ENCODE results near the gene ST8SIA5. TPM values are rescaled to one million over a fixed set of nuclear protein-coding genes. Genes with fewer than 3 reads are reported as not detected.

ST8SIA5 gene
- total and polyA plus RNA-seq, 7 donors = under 0.01 to 0.81 (median 0.22) TPM; not detected in 3

GRCh38 chr18:46756025-46756558 is 761 bp downstream of the ST8SIA5 start:
- Histone ChIP-seq H3K4me1 (peaks cover 0 to 24% (median 22%) of the 10 kb centered on the region in 4 donors), H3K36me3 (no peaks in the 10 kb centered on the region), H3K9me3 (no peaks in the 10 kb centered on the region), H3K4me3 (peak overlapping the region in 3 of 4 donors; percentile 9 to 30 (median 30)), H3K27me3 (peaks cover 25 to 61% (median 31%) of the 10 kb centered on the region in 3 donors), H3K27ac (no peak overlapping the region)
- no peak for TF ChIP-seq POLR2A (IDR thresholded peaks at IDR 0.05)
- no peak for TF ChIP-seq EP300 (IDR thresholded peaks at IDR 0.05)
- TF ChIP-seq CTCF (IDR thresholded peaks at IDR 0.05) = no peak
- TF ChIP-seq POLR2AphosphoS5 (IDR thresholded peaks at IDR 0.05) = no peak
- 5 to 18% methylated on average over 41 of the region's 41 CpGs for WGBS, 2 donors
- DNase-seq = no peak
- intact Hi-C loops (cut with DNase I) = no loop called here

- H3K4me1 ChIP-seq = peaks cover 0 to 24% (median 22%) of the 10 kb centered on the region in 4 donors
- DNase-seq = no peak
- no peaks in the 10 kb centered on the region for H3K9me3 ChIP-seq
- intact Hi-C loops (cut with DNase I) = no loop called here
- H3K36me3 ChIP-seq = no peaks in the 10 kb centered on the region
- H3K4me3 ChIP-seq = no peak overlapping the region
- H3K27ac ChIP-seq = no peak overlapping the region
- WGBS, 2 donors = 11 to 17% methylated on average over 17 of the region's 17 CpGs
- TF ChIP-seq CTCF (IDR thresholded peaks at IDR 0.05) (no peak), POLR2AphosphoS5 (IDR thresholded peaks at IDR 0.05) (no peak), EP300 (IDR thresholded peaks at IDR 0.05) (no peak), POLR2A (IDR thresholded peaks at IDR 0.05) (no peak)
- H3K27me3 ChIP-seq = peaks cover 25 to 56% (median 31%) of the 10 kb centered on the region in 3 donors
Measured at GRCh38 chr18:46755315-46756024, 1.4 kb downstream of the ST8SIA5 start.

GRCh38 chr18:46754661-46755292 is 2.1 kb downstream of the ST8SIA5 start:
- Histone ChIP-seq H3K4me1 (peaks cover 0 to 24% (median 22%) of the 10 kb centered on the region in 4 donors), H3K9me3 (no peaks in the 10 kb centered on the region), H3K36me3 (no peaks in the 10 kb centered on the region), H3K27me3 (peaks cover 24 to 49% (median 25%) of the 10 kb centered on the region in 3 donors), H3K27ac (no peak overlapping the region), H3K4me3 (no peak overlapping the region)
- intact Hi-C loops (cut with DNase I) = no loop called here
- 61 to 63% methylated on average over 13 of the region's 13 CpGs for WGBS, 2 donors
- TF ChIP-seq POLR2A (IDR thresholded peaks at IDR 0.05) = no peak
- TF ChIP-seq POLR2AphosphoS5 (IDR thresholded peaks at IDR 0.05) = no peak
- TF ChIP-seq CTCF (IDR thresholded peaks at IDR 0.05) = no peak
- TF ChIP-seq EP300 (IDR thresholded peaks at IDR 0.05) = no peak
- no peak for DNase-seq

GRCh38 chr18:46754188-46754587 is 2.7 kb downstream of the ST8SIA5 start:
- H3K4me3 ChIP-seq = no peak overlapping the region
- 52% methylated on average over 3 of the region's 3 CpGs for WGBS, 2 donors
- no peak overlapping the region for H3K27ac ChIP-seq
- DNase-seq = no peak
- TF ChIP-seq POLR2A (IDR thresholded peaks at IDR 0.05) (no peak), POLR2AphosphoS5 (IDR thresholded peaks at IDR 0.05) (no peak), EP300 (IDR thresholded peaks at IDR 0.05) (no peak), CTCF (IDR thresholded peaks at IDR 0.05) (no peak)
- peaks cover 23 to 44% (median 25%) of the 10 kb centered on the region in 3 donors for H3K27me3 ChIP-seq
- intact Hi-C loops (cut with DNase I) = no loop called here
- H3K36me3 ChIP-seq = no peaks in the 10 kb centered on the region
- no peaks in the 10 kb centered on the region for H3K9me3 ChIP-seq
- H3K4me1 ChIP-seq = peaks cover 0 to 24% (median 22%) of the 10 kb centered on the region in 4 donors

Data from sigmoid colon (tissue), 7 donors.